Mesodermal cell (in vitro differentiated cells): ENCODE measurements around the gene TPST1. TPM values are rescaled to one million over a fixed set of nuclear protein-coding genes. Genes with fewer than 3 reads are reported as not detected.
A peak's percentile ranks its signal among the peaks of the same experiment; 100 is the strongest.
"Not testable (repeated sequence)": the region's sequence is repeated elsewhere in the genome, so short reads cannot be mapped to it uniquely, and the experiment has no call there.

Experiments used
- H3K27ac ChIP-seq: 2 replicates; pipeline ENCODE4 v1.7.0; 2013; ENCODE audit warnings: mild to moderate bottlenecking, low read depth, low read length, moderate library complexity; ENCODE audit not compliant: severe bottlenecking
- H3K36me3 ChIP-seq: 2 replicates; pipeline ENCODE4 v1.7.1; 2013; ENCODE audit warnings: mild to moderate bottlenecking, low read length, moderate library complexity; ENCODE audit not compliant: control insufficient read depth, insufficient read depth
- H3K4me1 ChIP-seq: one replicate; pipeline ENCODE4 v1.7.1; 2013; ENCODE audit warnings: mild to moderate bottlenecking, low read length; ENCODE audit not compliant: insufficient read depth, control insufficient read depth, poor library complexity, severe bottlenecking
- H3K4me3 ChIP-seq: 2 replicates; pipeline ENCODE4 v1.7.0; 2013; ENCODE audit warnings: low read length, control low read depth, mild to moderate bottlenecking; ENCODE audit not compliant: insufficient read depth, poor library complexity, severe bottlenecking; ENCODE audit errors: extremely low read depth
- H3K9me3 ChIP-seq: 2 replicates; pipeline ENCODE4 v1.7.1; 2013; ENCODE audit warnings: mild to moderate bottlenecking, low read length, moderate library complexity; ENCODE audit not compliant: control insufficient read depth
- WGBS, 2 experiments: methylation state at CpG; one replicate each; pipeline ENCODE4 v1.1.5; 2013; ENCODE audit warnings: missing lambda C conversion rate in 2 of 2; ENCODE audit not compliant: insufficient coverage in 2 of 2; 5-methylcytosine and 5-hydroxymethylcytosine counted together
- polyA plus RNA-seq, 2 experiments: library from polyadenylated mRNA; stranded (reverse); fragments of 50-300 nt; gene quantifications; one replicate each; pipeline ENCODE4 v1.2.3, GENCODE V29; 2013

The TPST1 gene
- 40.4 TPM for polyA plus RNA-seq (2013, experiment 1 of 2)
- polyA plus RNA-seq (2013, experiment 2 of 2) = 40.2 TPM

DNA sequence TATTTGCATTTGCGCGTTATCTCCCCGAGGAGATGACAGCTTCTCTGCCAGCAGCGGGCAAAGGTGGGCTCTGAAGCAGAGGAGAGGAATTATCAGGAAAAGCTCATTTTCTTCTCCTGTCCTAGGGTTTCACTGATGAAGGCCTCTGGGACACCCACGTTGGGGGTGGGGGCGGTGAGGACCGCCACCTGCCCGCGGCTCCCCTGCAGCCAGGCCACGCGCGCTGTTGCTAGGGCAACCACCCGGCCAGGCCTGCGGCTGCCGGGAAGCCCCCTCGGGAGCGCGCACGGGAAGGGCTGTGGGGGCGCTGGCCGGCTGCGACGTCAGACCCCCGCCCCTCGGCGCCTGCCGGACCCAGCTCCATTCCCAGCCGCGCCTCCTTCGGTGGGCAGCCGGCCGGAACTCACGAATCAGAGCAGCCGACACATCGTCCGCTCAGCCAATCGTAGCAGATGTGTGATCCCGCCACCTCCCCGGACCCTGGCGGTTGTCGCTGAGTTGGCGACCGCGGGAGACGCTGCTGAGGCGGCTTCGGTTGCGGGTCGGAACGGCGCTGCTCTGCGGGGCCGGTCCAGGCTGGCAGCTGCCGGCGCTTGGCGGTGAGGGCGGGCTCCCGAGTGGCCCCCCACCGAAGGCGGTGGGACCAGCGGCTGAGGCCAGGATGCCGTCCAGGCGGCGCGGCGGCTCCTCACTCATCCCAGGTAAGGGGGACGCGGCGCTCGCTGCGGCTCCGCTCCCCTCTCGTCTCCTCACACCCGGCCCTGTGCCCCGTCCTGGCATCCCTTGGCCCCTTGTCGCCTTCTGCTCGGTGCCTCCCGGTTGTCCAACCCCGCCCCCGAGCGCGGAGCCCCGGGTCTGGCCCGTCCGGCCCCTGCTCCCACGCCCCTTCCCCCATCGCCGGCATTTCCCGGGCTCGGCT, at the start of gene TPST1:
TPST1 (plus strand) TSS at position 513 of the 919 bp plus-strand sequence. CDS start 35,092 bp downstream, outside the sequence.
- Histone ChIP-seq H3K9me3 (no peaks in the 10 kb centered on the region), H3K27ac (peak within 1 kb of the TSS; percentile 74), H3K36me3 (peaks cover 11% of the 10 kb centered on the region), H3K4me1 (peaks cover 10% of the 10 kb centered on the region), H3K4me3 (peak within 1 kb of the TSS; percentile 95)
- 0% methylated on average over 84 of the region's 90 CpGs for WGBS, 2 experiments

- peaks cover 63% of the 10 kb centered on the region for H3K36me3 ChIP-seq
- H3K27ac ChIP-seq, H3K4me3 ChIP-seq, H3K9me3 ChIP-seq: not testable (repeated sequence)
- WGBS, 2 experiments = 100% methylated on average over 1 to 2 of the region's 7 CpGs
- peaks cover 19% of the 10 kb centered on the region for H3K4me1 ChIP-seq
Measured at GRCh38 chr7:66156035-66156434, 49.1 kb upstream of the TPST1 start.

DNA sequence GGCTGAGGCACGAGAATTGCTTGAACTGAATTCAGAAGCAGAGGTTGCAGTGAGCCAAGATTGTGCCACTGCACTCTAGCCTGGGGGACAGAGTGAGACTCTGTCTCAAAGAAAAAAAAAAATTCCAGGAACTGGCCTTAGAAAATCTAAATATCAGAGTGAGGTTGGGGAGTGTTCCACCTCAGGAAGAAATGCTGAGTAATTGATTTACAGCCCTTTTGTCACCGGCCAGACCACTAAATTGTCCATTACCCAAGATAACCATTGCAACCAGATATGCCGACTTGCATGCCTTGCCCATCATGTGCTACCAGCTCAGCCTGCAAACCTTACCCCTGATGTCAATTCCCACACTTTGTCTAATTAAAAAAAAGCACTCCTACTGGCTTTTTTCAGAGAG, 48.1 kb upstream of the TPST1 start:
- Histone ChIP-seq H3K27ac (no peak overlapping the region), H3K36me3 (peaks cover 63% of the 10 kb centered on the region), H3K9me3 (peaks cover 6% of the 10 kb centered on the region), H3K4me3 (no peak overlapping the region), H3K4me1 (peaks cover 11% of the 10 kb centered on the region)
- WGBS, 2 experiments = 93 to 97% methylated on average over 2 to 3 of the region's 3 CpGs

DNA sequence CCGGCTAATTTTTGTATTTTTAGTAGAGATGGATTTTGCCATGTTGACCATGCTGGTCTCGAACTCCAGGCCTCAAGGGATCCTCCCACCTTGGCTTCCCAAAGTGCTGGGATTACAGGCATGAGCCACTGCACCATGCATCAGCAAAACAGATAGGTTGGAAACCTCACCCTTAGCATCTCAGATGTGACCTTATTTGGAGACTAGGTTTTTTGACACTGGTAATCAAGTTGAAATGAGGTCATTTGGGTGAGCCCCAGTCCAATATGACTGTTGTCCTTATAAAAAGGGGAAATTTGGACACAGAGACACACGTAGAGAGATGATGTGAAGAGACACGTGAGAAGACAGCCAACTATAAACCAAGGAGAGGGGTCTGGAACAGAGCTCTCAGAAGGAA, 42.5 kb upstream of the TPST1 start:
- Histone ChIP-seq H3K27ac (no peak overlapping the region), H3K4me1 (no peaks in the 10 kb centered on the region), H3K9me3 (peaks cover 6% of the 10 kb centered on the region), H3K36me3 (peaks cover 17% of the 10 kb centered on the region), H3K4me3 (no peak overlapping the region)
- 73 to 93% methylated on average over 2 to 4 of the region's 4 CpGs for WGBS, 2 experiments

- Histone ChIP-seq H3K4me3 (no peak overlapping the region), H3K36me3 (peaks cover 11% of the 10 kb centered on the region), H3K4me1 (no peaks in the 10 kb centered on the region), H3K9me3 (peaks cover 3% of the 10 kb centered on the region), H3K27ac (no peak overlapping the region)
- 91 to 100% methylated on average over 1 of the region's 1 CpG for WGBS, 2 experiments
Measured at GRCh38 chr7:66163186-66163610, 41.9 kb upstream of the TPST1 start.

DNA sequence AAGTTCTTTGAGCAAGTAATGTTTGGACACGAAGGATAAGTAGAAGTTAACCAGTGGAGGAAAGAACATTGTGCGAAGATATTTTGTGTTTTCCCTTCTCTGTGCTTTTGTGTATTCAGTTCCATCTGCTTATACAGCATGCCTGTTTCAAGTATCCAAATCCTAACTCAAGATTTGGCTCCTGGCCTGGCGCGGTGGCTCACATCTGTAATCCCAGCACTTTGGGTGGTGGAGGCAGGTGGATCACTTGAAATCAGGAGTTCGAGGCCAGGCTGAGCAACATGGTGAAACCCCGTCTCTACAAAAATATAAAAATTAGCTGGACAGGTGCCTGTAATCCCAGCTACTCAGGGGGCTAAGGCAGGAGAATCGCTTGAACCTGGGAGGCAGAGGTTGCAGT, 40.8 kb upstream of the TPST1 start:
- H3K27ac ChIP-seq = no peak overlapping the region
- no peaks in the 10 kb centered on the region for H3K36me3 ChIP-seq
- 98 to 100% methylated on average over 3 to 4 of the region's 7 CpGs for WGBS, 2 experiments
- H3K4me1 ChIP-seq = no peaks in the 10 kb centered on the region
- H3K9me3 ChIP-seq = no peaks in the 10 kb centered on the region
- no peak overlapping the region for H3K4me3 ChIP-seq

DNA sequence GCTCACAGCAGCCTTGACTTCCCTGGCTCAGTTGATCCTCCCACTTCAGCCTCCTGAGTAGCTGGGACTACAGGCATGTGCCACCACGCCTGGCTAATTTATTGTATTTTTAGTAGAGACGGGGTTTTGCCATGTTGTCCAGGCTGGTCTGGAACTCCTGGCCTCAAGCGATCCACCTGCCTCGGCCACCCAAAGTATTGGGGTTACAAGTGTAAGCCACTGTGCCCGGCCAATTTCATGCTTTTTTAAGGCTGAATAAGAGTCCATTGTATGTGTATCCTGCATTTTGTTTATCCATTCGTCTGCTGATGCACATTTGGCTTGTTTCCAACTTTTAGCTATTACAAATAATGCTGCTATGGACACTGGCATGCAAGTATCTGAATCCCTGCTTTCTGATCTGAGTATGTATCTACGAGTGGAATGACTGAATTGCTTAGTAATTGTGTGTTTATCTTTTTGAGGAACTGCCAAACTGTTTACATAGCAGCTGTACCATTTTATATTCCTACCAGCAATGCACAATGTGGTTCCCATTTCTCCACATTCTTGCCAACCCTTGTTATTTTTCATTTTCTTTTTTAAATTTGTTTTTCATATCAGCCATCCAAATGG, 37.3 kb upstream of the TPST1 start:
- H3K4me1 ChIP-seq = no peaks in the 10 kb centered on the region
- no peak overlapping the region for H3K4me3 ChIP-seq
- H3K36me3 ChIP-seq = no peaks in the 10 kb centered on the region
- H3K27ac ChIP-seq = no peak overlapping the region
- no peaks in the 10 kb centered on the region for H3K9me3 ChIP-seq
- 89 to 100% methylated on average over 1 to 3 of the region's 7 CpGs for WGBS, 2 experiments

GRCh38 chr7:66169616-66170015, 35.5 kb upstream of the TPST1 start:
- Histone ChIP-seq H3K4me3 (no peak overlapping the region), H3K4me1 (no peaks in the 10 kb centered on the region), H3K9me3 (no peaks in the 10 kb centered on the region), H3K27ac (no peak overlapping the region), H3K36me3 (no peaks in the 10 kb centered on the region)
- 84 to 100% methylated on average over 2 of the region's 2 CpGs for WGBS, 2 experiments

GRCh38 chr7:66170309-66171231, 34.6 kb upstream of the TPST1 start:
- H3K9me3 ChIP-seq = no peaks in the 10 kb centered on the region
- H3K27ac ChIP-seq = no peak overlapping the region
- no peaks in the 10 kb centered on the region for H3K36me3 ChIP-seq
- H3K4me1 ChIP-seq = no peaks in the 10 kb centered on the region
- no peak overlapping the region for H3K4me3 ChIP-seq
- WGBS, 2 experiments = 80 to 83% methylated on average over 11 to 12 of the region's 16 CpGs
